Mesodermal cell (in vitro differentiated cells): ENCODE results near the gene FLVCR2.
A peak's percentile ranks its signal among the peaks of the same experiment; 100 is the strongest.

Source experiments
- H3K27ac ChIP-seq: 2 replicates; pipeline ENCODE4 v1.7.0; 2013; ENCODE audit warnings: mild to moderate bottlenecking, low read depth, low read length, moderate library complexity; ENCODE audit not compliant: severe bottlenecking
- H3K36me3 ChIP-seq: 2 replicates; pipeline ENCODE4 v1.7.1; 2013; ENCODE audit warnings: mild to moderate bottlenecking, low read length, moderate library complexity; ENCODE audit not compliant: control insufficient read depth, insufficient read depth
- H3K4me1 ChIP-seq: one replicate; pipeline ENCODE4 v1.7.1; 2013; ENCODE audit warnings: mild to moderate bottlenecking, low read length; ENCODE audit not compliant: insufficient read depth, control insufficient read depth, poor library complexity, severe bottlenecking
- H3K4me3 ChIP-seq: 2 replicates; pipeline ENCODE4 v1.7.0; 2013; ENCODE audit warnings: low read length, control low read depth, mild to moderate bottlenecking; ENCODE audit not compliant: insufficient read depth, poor library complexity, severe bottlenecking; ENCODE audit errors: extremely low read depth
- H3K9me3 ChIP-seq: 2 replicates; pipeline ENCODE4 v1.7.1; 2013; ENCODE audit warnings: mild to moderate bottlenecking, low read length, moderate library complexity; ENCODE audit not compliant: control insufficient read depth
- WGBS, 2 experiments: methylation state at CpG; one replicate each; pipeline ENCODE4 v1.1.5; 2013; ENCODE audit warnings: missing lambda C conversion rate in 2 of 2; ENCODE audit not compliant: insufficient coverage in 2 of 2; 5-methylcytosine and 5-hydroxymethylcytosine counted together

FLVCR2 gene

GRCh38 chr14:75660630-75661498 lies 82.4 kb downstream of the FLVCR2 start, which contains the start of the genes ERG28 and TTLL5:
Gene ERG28, minus strand, starts transcription at chr14:75660876. Its CDS starts 3,374 bp downstream, at chr14:75657502.
Gene TTLL5, plus strand, starts transcription at chr14:75661246. Its CDS starts 1,904 bp downstream, at chr14:75663150.
- peaks cover 40% of the 10 kb centered on the region for H3K36me3 ChIP-seq
- 0% methylated on average over 32 to 35 of the region's 60 CpGs for WGBS, 2 experiments

GRCh38 chr14:75661499-75661814 lies 83.0 kb downstream of the FLVCR2 start:
- Histone ChIP-seq H3K27ac (peak overlapping the region; percentile 93), H3K4me1 (peaks cover 6% of the 10 kb centered on the region), H3K9me3 (no peaks in the 10 kb centered on the region), H3K4me3 (peak overlapping the region; percentile 91), H3K36me3 (peaks cover 34% of the 10 kb centered on the region)
- 0 to 3% methylated on average over 2 to 11 of the region's 18 CpGs for WGBS, 2 experiments

More at GRCh38 chr14:75660630-75661498, 82.4 kb downstream of the FLVCR2 start, which contains the start of the genes ERG28 and TTLL5:
- Histone ChIP-seq H3K4me3 (peak within 1 kb of the TSS; percentile 91), H3K9me3 (no peaks in the 10 kb centered on the region), H3K4me1 (peaks cover 6% of the 10 kb centered on the region), H3K27ac (peak within 1 kb of the TSS; percentile 93)

DNA sequence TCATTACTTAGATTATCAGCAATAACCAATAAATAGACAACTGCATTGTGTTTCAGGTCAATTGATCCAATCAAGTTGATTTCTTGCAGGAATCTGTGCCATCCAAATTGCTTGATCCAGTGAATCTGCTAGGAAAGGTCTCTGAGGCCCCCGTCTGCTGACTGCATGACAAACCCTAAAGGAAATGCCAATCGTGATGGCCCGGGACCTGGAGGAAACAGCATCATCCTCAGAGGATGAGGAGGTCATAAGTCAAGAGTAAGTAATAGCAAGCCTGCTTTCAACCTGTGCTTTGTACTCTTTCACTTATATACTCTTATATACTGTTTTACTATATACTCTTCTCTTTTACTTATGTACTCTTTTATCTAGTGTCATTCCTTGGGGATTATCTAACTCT lies 84.5 kb downstream of the FLVCR2 start:
- H3K4me3 ChIP-seq = peak overlapping the region; percentile 3
- H3K9me3 ChIP-seq = no peaks in the 10 kb centered on the region
- H3K36me3 ChIP-seq = peaks cover 27% of the 10 kb centered on the region
- H3K27ac ChIP-seq = no peak overlapping the region
- H3K4me1 ChIP-seq = peaks cover 6% of the 10 kb centered on the region
- WGBS, 2 experiments = 43 to 92% methylated on average over 1 to 2 of the region's 3 CpGs

DNA sequence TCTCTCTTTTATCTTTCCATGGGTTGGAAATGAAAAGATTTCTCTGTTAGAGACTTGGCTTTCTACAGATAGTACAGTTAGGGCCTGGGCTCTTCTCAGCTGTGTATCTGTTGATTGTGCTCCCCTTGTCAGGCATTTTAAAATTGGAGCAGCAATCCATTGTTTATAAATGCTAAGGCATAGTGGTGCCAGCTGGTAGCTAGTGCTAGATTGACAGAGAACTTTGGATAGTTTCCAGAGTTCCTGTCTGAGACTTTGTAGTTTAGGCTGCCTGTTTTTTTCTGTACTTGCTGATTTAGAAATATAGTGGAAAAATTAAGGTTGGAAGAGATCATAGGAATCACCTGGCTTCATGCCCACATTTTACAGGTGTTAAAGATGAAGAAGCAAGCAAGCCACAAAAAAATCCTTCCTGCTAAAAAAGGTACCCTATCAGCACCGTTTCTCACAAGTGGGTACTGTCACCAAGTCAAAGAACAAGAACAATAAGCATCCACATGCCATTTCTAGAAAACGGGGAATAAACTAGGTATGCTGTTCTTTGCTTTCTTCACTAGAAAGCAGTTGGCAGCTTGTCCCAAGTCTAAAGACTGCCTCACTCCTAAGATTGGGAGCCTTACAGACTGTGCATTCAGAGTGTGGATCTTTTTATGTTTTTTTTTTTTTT lies 88.8 kb downstream of the FLVCR2 start:
- 100% methylated on average over 2 of the region's 2 CpGs; no CpG with 5 or more reads in 1 of the 2 experiments for WGBS, 2 experiments
- H3K36me3 ChIP-seq = peaks cover 52% of the 10 kb centered on the region

DNA sequence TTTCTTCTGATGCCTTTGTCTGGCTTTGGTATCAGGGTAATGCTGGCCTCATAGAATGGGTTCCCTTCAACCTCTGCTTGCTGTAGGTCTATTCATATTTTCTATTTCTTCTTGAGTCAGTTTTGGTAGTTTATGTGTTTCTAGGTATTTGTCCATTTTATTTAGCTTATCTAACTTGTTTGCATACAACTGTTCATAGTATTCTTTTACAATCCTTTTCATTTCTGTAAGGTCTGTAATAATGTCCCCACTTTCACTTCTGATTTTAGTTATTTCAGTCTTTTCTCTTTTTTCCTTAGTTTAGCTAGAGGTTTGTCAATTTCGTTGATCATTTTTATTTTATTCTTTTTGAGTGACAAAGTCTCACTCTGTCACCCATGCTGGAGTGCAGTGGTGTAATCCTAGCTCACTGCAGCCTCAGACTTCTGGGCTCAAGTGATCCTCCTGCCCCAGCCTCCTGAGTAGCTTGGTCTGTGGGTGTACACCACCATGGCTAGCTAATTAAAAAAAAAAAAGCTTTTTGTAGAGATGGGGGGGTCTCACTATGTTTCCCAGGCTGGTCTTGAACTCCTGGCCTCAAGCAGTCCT lies 94.3 kb downstream of the FLVCR2 start:
- WGBS, 2 experiments = no CpG with 5 or more reads among the region's 1 CpG
- H3K36me3 ChIP-seq = peaks cover 43% of the 10 kb centered on the region
- H3K9me3 ChIP-seq = no peaks in the 10 kb centered on the region
- H3K4me3 ChIP-seq = no peak overlapping the region
- no peak overlapping the region for H3K27ac ChIP-seq
- no peaks in the 10 kb centered on the region for H3K4me1 ChIP-seq

More for the DNA sequence above, 88.8 kb downstream of the FLVCR2 start:
- no peaks in the 10 kb centered on the region for H3K9me3 ChIP-seq
- H3K27ac ChIP-seq = no peak overlapping the region
- H3K4me3 ChIP-seq = no peak overlapping the region
- peaks cover 6% of the 10 kb centered on the region for H3K4me1 ChIP-seq

DNA sequence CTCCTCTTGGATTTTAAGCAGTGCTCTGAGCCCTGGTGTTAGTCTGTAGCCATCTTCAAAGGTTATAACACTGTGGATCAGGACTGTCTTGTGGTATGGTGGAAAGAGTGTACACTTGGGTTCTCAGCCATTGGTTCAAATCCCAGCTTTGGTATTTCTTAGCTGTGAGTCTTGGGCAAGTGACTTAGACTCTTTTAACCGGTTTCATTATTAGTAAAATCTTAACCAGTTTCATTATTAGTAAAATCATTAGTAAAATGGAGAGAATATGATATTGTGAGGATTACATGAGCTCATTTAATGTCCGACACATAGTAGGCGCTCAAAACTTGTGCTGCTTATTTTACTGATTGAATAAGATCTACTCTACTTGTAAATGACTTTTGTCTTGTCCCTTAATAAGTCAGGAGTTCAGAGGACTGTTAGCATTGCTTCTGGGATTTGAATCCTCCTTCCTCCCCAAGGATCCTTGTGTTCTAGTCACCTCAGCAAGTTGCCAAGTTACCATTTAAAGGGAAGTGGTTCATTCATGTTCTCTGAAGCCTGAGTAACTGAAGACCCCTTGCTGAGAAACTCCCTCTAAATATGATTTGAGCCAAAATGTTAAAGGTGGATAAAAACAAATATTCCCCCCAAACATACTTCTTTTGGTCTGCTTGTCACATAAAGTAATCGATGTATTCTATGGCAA lies 95.1 kb downstream of the FLVCR2 start:
- no peaks in the 10 kb centered on the region for H3K4me1 ChIP-seq
- WGBS, 2 experiments = 80% methylated on average over 2 of the region's 4 CpGs; no CpG with 5 or more reads in 1 of the 2 experiments
- H3K9me3 ChIP-seq = no peaks in the 10 kb centered on the region
- H3K4me3 ChIP-seq = no peak overlapping the region
- no peak overlapping the region for H3K27ac ChIP-seq
- H3K36me3 ChIP-seq = peaks cover 43% of the 10 kb centered on the region

DNA sequence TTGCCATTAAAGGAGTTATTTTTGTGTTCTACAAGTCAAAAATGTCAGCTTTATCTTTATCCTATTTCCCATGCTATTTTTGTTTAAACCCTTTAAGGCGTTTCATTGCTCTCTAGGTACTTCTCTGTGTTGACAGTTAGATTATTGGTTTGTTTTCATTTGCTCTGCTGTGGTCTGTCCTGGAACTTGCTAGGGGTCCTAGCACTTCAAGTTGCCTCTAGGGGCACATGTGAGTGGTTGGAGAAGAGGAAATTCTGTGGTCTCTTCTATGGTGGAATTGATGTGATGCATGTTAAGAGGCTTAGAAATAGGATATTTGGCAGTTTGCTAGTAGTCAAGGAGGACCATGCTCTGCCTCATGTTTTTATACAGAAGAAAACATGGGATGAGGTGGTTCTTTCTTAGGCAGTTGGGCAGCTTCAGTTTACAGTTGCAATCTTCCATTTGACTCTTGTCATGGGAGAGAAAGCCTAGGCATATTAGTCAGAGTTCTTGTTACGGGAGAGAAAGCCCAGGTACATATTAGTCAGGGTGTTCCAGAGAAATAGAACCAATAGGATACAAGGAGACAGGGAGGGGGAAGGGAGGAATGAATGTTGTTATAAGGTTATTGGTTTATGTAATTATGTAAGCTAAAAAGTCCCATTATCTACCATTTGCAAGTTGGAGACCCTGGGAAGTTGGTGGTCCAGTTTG lies 97.0 kb downstream of the FLVCR2 start:
- WGBS, 2 experiments = 75 to 100% methylated on average over 1 to 2 of the region's 2 CpGs
- peaks cover 31% of the 10 kb centered on the region for H3K36me3 ChIP-seq

GRCh38 chr14:75685910-75686309 lies 107.5 kb downstream of the FLVCR2 start:
- Histone ChIP-seq H3K27ac (no peak overlapping the region), H3K4me3 (no peak overlapping the region), H3K9me3 (no peaks in the 10 kb centered on the region), H3K36me3 (peaks cover 60% of the 10 kb centered on the region), H3K4me1 (no peaks in the 10 kb centered on the region)
- 100% methylated on average over 1 of the region's 2 CpGs; no CpG with 5 or more reads in 1 of the 2 experiments for WGBS, 2 experiments

More for the DNA sequence above, 97.0 kb downstream of the FLVCR2 start:
- Histone ChIP-seq H3K4me1 (no peaks in the 10 kb centered on the region), H3K4me3 (no peak overlapping the region), H3K9me3 (no peaks in the 10 kb centered on the region), H3K27ac (no peak overlapping the region)

GRCh38 chr14:75689012-75689411 lies 110.6 kb downstream of the FLVCR2 start:
- H3K9me3 ChIP-seq = no peaks in the 10 kb centered on the region
- WGBS, 2 experiments = 73 to 100% methylated on average over 1 to 2 of the region's 2 CpGs
- H3K27ac ChIP-seq = no peak overlapping the region
- H3K36me3 ChIP-seq = peaks cover 63% of the 10 kb centered on the region
- H3K4me3 ChIP-seq = no peak overlapping the region
- no peaks in the 10 kb centered on the region for H3K4me1 ChIP-seq

- Histone ChIP-seq H3K4me3 (no peak overlapping the region), H3K36me3 (peaks cover 68% of the 10 kb centered on the region), H3K4me1 (no peaks in the 10 kb centered on the region), H3K9me3 (peaks cover 4% of the 10 kb centered on the region), H3K27ac (no peak overlapping the region)
- WGBS, 2 experiments = 90 to 100% methylated on average over 2 to 3 of the region's 7 CpGs
These were observed 111.6 kb downstream of the FLVCR2 start for GRCh38 chr14:75690010-75690409.
